ENCODE data around the gene SH2B2.
"Not testable (repeated sequence)": the region's sequence is repeated elsewhere in the genome, so short reads cannot be mapped to it uniquely, and the experiment has no call there.

The SH2B2 gene

DNA sequence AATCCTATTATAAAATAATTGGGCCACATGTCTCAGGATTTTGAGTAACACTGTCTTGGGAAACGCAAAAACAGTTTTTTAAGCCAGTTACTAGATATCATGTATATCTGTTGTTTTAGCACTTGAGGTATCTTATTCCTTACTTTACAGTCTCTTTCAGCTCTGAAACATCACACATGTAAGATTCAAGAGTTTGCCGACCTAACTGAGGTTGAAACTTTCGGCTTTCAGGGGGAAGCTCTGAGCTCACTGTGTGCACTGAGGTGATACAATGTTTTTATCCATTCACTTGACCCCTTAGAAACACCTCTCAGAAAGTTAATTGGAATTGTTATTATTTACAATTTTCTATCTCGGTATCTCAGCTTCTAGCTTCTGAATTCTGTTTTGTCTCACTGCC is 50.8 kb downstream of the SH2B2 start:
- DNase-seq, result not testable (repeated sequence)

DNA sequence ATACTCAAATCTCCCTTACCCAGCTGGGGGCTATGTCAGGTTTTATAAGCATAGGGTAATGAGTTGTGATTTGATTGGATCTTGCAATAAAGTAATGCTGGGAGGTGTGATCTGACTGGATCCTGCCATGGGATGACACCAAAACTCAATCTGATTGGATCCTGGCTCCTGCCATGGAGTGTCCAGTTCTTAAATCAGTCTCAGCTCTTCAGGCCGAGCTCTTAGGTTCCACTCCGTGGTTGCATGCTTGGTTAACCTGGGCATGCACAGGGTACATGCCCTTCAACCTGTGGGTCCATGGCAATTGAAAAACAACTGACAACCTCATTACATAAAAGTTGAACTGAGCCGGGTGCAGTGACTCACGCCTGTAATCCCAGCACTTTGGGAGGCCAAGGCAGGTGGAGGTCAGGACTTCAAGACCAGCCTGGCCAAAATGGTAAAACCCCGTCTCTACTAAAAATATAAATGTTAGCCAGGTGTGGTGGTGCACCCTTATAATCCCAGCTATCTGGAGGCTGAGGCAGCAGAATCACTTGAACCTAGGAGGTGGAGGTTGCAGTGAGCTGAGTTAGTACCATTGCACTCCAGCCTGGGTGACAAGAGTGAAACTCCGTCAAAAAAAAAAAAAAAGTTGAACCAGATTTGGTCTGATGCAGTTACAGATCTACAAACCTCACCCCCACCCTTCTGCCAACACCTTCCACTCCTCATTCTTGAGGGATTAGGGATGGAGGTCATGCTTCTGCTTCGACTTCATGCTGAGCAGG is 54.1 kb downstream of the SH2B2 start:
- not testable (repeated sequence) for DNase-seq

DNA sequence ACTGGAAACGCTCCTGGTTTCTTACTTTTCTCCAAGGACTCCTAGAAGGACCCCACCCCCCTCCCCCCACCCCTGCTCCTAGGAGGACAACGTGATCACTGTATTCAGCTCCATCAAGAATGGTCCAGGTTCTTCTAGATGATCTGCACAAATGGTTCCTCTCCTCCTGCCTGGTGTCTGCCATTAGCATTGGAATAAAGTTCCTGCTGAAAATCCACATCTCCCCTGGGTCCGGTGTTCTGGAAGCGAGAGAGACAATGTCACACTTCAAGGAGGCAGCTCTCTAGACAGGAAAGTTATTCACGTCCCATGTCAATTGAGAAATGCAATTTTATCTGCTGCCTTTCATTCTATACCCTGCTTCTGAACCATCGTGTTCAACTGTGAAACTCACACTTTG is 60.3 kb downstream of the SH2B2 start:
- not testable (repeated sequence) for DNase-seq

DNA sequence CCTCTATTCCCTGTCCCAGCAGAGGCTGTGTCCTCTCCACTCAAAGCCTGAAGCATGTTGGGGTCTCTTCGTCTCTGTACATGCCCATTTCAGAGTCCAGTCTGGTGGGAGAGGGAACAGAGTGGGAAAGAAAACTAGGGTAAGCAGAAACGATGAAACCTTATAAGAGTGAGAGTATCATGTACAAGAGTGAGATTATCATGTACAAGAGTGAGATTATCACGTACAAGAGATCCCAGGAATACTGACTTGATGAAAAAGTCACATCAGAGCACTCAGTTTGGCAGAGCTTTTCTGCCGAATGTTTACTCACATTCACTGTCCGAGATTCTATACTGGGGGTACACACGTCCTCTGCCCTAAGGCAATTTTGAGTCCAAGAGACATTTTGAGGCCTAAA is 69.7 kb downstream of the SH2B2 start, which contains the start of gene SPDYE6:
Gene SPDYE6 (minus strand): TSS at position 101 of the 400 bp plus-strand sequence. CDS start 421 bp downstream, outside the sequence.
- DNase-seq, result not testable (repeated sequence)

DNA sequence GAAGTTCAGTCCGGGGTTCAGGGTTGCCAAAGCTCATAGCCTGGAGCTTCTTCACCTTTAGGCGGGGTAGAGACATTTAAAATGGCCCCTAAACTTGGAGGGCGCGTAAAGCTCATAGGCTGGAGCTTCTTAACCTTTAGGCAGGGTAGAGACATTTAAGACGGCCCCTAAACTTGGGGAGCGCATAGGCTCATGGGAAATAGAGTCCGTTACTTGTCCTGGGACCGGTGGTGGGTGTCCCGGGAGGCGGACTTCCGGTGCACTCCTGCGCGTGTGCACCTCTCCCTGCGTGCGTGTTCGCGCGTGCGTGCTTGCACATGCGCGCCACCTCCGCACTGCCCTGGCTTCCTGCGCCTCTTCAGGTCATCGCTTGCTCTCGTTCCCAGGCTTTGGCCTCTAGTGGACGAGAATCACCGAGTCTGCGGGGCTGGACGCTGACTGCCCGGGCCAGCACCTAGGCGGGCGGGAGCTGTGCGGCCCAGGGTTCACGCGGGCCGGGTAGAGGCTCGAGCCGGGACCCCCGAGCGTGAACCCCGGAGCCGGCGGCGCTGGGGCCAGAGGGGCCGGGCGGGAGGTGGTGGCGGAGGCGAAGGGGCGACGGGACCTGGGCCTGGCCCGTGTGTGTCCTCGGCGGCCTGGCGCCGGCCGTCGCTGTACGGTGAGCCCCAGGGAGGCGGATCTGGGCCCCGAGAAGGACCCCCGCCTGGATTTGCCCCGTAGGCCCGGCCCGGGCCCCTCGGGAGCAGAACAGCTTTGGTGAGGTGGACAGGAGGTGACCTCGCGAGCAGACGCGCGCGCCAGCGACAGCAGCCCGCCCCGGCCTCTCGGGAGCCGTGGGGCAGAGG is 77.1 kb downstream of the SH2B2 start:
- peak; percentile 94 for DNase-seq

DNA sequence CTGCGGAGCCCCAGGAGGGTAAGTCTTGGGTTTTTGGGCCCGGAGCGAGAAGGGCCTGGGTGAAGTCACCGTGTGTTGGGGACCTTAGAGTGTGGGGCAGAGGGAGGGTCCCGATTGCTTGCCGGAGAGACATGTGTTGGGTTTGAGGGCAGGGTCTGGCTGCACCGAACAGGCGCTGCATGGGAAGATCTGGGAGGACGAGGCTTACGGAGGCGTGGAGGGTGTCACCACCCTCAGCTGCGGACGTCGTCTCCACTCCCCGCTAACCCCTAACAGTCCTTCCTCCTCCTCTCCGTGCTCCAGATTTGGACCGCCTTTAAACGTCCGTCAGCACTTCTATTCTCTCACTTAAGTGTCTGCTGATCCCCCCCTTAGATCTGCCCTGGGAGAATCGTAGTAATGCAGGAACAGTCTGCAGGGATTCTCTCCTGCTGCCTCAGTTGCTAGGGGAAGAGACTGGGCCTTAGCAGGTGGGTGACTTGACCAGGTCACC is 77.8 kb downstream of the SH2B2 start:
- DNase-seq, result not testable (repeated sequence)

DNA sequence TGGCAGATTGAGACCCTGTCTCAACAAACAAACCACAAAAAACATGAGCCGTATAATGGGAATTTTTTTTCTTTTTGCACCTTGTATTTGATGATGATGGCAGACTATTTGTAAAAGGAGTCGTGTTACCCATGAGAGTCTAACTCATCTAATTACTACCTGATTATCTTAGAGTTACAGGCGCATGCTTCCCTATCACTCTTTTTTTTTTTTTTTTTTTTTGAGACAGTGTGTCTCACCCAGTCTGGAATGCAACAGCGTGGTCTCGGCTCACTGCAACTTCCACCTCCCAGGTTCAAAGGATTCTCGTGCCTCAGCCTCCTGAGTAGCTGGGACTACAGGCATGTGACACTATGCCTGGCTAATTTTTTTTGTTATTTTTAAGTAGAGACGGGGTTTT is 78.7 kb downstream of the SH2B2 start:
- not testable (repeated sequence) for DNase-seq

DNA sequence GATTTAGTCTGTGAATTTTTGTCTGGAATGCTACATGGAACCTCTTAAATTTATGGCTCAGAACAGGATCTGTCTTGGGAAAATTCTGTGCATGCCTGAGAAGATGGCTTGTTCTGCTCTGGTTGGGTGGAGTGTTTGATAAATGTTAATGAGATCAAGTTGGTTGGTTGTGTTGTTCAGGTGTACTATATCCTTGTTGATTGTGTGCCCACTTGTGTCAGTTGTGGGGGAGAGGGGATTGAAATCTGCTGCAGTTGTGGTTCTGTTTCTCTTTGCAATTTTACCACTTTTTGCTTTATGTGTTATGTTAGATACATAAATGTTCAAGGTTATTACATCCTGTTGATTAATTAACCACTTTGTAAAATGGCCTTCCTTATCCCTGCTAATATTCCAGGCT is 83.4 kb downstream of the SH2B2 start:
- DNase-seq, result not testable (repeated sequence)

All from NCI-H2107 (cell line).